Stimulated activated CD4-positive, alpha-beta T cell treated with anti-CD3 and anti-CD28 coated beads, Interleukin-12 subunit alpha, Interleukin-12 subunit beta, amount 100 ng/mL, for 24 hours (primary cell): ENCODE measurements around the gene TRHDE.
"Not testable (repeated sequence)": the region's sequence is repeated elsewhere in the genome, so short reads cannot be mapped to it uniquely, and the experiment has no call there.

Experiments
- DNase-seq, 2 experiments: peaks; one replicate each; pipeline ENCODE4 v3.0.0-alpha.2; 2020; ENCODE audit warnings: low read depth in 2 of 2

Gene TRHDE

DNA sequence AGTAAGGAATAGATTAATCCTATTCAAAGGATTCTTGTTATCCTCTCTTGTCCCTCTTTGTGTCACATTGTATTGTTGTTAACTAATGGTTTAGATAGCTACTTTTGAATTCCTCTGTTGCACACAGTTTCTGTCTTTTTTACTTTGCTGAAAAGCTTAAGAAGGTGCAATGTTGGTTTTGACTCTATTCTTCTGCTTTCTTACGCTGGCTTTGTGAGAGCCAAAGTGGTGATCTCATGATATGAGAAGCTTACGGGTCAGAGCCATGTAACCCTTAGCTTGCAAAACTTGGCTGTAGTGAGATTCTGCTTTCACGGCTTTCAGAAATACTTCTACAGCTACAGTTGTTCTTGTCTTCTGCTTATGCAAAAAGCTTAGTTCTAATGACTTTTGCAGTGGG is 239.7 kb downstream of the TRHDE start:
- DNase-seq: no peak

DNA sequence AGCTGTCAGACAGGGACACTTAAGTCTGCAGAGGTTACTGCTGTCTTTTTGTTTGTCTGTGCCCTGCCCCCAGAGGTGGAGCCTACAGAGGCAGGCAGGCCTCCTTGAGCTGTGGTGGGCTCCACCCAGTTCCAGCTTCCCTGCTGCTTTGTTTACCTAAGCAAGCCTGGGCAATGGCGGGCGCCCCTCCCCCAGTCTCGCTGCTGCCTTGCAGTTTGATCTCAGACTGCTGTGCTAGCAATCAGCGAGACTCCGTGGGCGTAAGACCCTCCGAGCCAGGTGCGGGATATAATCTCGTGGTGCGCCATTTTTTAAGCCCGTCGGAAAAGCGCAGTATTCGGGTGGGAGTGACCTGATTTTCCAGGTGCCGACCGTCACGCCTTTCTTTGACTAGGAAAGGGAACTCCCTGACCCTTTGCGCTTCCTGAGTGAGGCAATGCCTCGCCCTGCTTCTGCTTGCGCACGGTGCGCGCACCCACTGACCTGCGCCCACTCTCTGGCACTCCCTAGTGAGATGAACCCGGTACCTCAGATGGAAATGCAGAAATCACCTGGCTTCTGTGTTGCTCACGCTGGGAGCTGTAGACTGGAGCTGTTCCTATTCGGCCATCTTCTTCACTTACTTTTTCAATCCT is 248.0 kb downstream of the TRHDE start:
- DNase-seq: not testable (repeated sequence)

DNA sequence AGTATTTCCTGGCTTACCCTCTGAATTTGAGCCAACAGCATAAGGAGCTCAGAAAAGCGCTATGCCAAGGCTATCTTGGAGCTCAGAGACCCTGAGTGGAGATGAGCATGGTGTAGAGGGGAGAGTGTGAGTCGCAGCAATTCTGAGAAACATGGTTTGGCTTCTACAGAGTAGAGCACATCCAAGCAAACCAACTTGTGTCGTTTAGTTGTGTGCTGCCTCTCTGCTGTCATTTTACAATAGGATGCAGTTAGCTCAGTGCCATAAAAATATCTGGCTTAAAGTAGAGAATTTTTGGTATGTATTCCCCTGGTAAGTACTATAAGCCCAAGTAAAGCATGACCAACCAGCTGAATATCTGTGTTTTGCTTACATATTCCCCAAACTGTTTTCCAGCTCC is 249.2 kb downstream of the TRHDE start:
- DNase-seq: no peak

DNA sequence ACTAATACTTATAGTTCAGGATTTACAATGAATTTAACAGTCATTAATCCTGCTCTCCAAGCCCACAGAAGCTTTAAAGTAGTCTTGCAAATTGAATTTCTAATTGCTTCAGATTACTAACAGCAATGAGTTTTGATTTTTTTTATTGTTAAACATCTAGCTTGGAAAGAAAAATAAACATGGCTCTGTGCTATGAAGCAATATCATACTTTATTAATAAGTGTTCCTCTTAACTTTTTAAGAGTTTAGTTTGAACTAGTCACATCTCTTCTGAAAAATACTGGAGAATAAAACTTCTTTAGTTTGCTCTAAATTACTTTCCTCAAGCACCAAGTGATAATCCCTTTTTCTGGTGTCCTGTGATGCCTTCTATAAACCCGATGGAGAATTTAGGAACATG is 250.2 kb downstream of the TRHDE start:
- no peak for DNase-seq

DNA sequence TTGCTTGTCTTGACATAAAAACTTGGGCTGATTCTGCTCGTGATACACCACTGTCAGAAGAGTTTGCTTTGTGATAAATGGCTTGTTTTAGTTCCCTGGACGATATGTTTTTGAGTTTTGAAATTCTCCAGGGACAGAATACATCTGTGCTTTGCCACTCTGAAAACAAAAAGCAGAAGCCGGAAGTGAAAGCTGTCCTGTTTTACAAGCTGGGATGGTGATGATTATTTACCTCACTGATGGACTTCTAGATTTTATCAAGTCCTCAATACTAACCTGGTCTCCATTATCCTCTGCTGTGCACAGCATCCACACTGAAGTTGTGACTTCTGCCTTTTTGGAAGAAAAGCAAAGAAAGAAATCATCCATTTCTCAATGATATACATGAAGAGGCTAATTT is 251.6 kb downstream of the TRHDE start:
- DNase-seq: no peak

DNA sequence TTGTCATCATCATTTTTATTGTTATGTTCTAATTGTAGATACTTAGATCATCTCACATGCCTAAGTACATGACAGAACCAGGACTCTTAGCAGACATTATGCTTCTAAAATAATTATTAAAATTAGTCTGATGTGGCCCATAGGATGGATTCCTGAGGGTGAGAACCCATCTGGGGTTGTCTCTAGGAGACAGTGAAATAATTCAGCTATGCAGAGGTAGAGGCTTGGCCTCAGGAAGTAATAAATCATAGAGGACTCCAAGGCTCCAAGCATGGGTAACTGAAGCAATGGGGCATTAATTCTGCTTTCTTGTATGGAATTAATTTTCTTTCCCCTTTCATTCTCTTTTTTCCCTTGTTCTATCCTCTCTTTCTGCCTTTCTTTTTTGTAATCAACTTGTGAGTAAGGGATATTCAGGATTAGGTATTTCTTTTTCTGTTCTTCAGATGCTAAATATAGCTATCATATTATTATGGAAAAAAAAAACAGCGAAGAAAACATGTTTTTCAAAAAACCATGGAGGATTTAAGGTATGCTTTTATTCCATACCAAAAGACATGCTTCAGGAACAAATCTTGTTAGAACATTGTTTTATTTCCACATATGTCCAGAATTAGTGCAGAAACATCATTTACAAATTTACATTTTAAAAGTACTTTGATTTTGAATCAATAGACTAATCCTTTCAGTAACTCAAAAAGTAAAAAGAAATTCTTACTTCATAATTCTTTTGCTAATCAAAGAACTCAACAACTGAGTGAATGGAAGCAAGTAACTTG is 263.2 kb downstream of the TRHDE start:
- DNase-seq: no peak

DNA sequence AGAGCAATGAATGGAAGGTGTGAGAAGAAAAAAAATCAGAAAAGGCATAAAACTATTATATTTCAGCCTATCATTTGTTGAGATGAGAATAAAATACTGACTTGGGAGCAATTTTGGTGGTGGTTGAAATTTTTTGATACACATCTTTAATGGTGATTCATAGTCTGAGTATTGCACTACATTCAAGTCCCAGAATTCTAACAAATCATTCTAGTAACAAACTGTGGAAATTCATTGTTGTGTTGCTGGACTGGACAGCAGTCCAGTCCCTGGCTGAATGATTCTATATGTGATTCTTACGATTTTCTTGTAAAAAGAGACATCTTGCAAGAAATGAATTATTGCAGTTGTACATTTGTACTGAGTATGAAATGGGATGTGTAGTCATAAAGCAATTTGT is 268.6 kb downstream of the TRHDE start:
- DNase-seq: no peak

DNA sequence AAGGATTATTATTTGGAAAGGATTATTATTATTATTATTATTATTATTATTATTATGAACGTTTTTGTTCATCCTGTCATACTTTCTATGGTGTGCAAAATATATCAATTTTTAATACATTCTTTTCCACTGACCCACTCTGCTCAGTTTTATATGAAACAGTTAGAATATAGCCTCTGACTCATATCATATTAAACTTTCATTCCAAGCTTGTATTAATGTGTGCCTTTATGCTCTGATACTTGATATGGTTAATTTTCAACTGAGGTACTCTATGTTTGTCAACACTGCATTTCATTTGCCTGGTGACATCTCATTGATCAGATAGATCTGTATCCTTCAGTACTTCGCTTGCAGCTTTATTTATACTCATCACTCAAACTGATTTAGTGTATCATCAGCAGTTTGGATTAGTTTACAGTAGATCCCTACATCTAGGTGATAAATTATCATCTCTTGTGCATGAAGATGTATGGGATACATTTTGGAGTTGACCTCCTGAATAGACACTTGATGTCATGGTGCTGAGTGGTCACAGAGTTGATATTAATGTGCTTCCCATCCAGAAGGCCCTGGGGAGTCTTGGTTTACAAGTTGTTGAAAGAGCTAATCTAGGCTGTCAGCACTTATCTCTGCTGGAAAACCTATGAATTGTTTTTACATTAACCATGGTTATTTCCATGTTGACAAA is 271.8 kb downstream of the TRHDE start:
- DNase-seq: no peak

DNA sequence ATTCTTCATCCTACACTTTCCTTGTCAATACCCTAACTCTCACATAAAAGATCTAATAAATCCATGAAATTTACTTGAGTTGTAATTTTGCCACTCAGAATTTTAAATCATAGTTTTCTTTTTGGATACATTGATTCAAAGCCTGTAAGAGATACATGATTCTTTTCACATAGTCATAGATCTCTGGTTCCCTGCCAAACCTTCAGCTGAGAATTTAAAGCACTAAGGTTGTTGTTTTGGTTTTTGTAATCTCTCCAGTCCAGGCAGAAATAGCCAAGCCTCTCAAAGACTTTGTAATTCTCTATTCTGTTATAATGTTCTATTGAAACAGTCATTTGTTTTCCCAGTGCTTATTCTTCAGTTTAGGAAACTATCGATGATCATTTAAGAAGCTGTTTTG is 273.9 kb downstream of the TRHDE start:
- DNase-seq: no peak

DNA sequence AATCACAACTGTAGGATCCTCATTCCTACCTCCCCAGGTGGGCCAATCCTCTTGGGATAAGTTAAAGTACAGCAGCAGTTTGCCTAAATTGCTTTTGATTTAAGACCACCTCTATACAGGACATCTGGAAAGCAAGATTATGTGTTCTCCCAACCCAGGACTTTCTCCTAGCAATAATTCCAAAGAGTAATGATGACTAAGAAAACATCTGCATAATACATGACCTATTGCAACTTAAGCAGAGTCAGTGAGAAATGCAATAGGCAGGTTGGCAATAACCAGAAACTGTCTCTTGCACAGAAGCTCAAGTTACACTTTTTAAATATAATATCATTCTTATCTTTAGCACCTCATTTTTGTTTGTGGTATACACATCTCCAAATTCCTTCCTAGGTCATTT is 275.4 kb downstream of the TRHDE start:
- no peak for DNase-seq

DNA sequence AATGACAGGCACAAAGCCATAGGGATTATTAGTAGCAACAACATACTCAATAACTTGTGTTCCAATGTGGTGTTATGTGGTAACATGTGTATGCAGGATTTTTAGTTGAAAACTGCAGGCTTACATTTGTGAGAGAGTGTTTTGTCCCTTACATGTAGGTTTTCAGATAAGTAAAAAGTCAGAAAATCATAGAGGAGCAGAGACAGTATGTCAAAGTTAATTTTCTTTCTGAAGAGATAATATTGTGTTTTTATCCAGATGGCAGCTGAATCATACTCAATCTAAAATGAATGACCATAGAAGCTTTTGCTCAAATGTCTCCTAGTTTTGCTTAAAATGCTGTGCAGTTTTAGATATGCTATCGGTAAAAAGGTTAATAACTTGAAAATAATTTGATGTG is 277.0 kb downstream of the TRHDE start:
- no peak for DNase-seq

DNA sequence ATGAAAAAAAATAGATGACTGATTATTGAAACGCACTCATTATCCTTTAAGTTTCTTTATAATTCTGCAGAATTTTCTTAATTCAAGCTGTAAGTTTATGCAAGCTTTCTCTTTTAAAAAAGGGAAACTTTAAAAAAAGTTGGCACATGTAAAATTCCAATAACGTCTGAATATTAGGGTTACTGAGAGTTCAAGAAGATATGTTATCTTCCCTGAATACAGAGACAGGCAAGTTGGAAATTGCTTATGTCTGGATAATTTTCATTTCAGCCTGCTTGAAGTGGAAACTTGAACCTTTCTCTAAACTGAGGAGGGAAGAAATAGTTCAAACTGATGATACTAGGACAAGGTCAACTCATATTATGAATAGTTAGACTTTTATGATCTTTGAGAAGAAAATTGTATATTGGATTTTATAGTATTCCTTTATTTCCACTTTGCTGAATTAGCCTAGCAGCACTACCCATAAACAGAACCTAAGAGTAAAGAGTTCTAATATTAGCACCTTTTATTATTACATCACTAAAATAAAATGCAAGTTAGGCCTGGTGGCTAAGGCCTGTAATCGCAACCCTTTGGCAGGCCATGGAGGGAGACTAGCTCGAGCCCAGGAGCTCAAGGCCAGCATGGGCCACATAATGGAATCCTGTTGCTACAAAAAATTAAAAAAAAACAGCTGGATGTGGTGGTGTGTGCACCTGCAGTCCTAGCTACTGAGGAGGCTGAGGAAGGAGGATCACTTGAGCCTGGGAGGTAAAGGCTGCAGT is 288.0 kb downstream of the TRHDE start:
- DNase-seq: no peak

DNA sequence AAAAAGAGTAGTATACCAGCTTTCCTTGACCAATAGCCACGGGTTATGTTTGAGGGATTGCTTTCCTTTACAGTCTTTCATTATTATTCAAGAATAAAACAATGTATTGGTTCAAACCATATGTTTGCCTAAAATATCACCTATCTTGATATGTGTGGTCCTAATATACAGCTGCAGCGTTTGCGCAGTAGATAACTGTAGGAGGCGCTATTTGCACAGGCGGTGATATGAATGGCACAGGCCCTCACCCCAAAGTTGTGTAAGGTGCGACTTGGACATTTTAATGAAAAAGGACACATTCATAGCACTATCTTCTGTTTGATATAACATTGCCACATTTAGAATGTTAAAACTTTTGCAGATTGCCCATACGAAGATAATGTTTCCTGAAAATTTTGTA is 298.4 kb downstream of the TRHDE start:
- DNase-seq: no peak

DNA sequence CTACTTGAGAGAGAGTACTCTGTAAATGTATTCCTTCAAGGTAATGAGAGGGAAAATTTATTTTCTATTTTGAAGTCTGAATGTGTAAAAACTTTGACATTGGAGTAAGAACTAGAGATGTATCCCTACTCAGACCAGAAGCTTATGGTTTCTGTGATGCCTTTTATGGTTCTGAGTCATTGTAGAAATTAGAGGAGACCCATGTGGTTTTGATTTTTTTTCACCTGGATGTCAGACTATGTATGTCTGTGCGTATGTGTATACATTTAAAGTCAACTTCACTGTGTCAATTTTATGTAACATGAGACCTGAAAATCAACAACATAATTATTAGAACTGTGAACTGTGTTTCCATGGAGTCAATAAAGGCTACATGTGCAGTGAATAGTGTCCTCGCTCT is 302.0 kb downstream of the TRHDE start:
- DNase-seq: no peak

DNA sequence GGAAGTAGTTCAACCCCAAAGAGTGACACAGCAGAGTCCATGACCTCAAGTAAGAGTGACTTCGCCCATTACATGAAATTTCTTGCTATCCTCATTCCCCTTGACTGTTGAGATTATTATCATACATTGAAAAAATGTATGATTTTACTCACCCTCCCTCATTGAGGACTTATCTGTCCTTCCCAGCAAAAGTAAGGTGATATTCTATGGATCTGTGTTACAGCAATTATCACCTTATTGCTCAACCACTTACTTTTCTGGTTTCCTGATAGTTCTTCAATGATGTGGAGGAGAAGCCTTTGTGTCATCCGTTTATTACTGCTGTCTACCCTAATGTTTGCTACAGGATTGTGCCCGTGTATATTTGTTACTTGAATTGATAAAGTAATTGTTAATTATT is 306.2 kb downstream of the TRHDE start:
- no peak for DNase-seq

DNA sequence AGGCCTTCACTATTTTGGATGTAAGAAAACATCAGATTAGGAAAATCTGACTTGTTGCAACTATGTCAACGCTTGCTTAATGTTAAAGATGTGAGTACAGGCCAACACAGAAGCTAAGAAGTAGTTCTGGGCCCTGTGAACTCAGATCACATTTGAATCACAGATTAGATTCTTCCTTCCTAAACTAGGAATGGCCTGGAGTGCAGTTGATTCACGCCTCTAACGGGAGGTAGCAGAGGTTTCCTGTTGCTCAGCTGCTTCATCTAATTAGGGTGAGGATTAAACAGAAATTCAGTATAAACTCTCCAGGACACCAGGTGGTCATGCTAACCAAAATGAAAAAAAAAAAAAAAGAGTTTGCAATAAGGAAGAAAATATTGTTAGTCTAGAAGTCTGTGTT is 314.3 kb downstream of the TRHDE start:
- DNase-seq: no peak

DNA sequence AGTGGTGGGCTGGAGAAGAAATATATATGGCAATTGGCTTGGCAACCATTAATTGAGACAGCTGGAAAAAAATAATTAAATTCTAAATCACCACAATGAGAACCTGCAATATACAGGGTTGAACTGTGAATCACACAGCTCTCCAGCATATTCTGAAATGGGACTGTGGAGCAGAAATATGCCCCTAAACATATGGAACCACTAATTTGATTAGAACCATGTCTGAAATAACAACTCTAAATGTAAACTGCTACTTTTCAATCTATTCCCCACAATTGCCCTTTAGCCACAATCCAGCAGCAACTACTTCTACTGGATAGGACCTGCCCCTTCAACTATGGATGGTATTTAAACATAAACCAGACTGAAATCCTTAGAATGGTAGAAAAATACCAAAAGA is 330.4 kb downstream of the TRHDE start:
- no peak for DNase-seq

DNA sequence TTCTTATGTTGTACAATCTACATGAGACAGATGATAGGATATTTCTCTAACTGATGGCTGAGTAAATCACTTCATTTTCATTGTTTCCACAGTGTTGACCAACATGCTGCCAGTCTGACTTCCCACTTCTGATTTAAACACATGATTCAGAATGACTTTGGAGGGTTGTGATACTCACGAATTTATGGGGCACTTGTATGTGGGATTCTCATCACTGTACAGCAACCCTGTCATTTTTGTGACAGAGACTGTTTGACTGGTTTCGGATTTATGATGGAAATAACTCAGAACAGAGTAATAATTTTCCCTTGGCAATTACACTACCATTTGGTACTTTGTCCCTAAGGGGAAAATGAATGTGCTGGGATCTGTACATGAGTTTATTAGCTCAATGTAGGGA is 333.8 kb downstream of the TRHDE start:
- DNase-seq: no peak

DNA sequence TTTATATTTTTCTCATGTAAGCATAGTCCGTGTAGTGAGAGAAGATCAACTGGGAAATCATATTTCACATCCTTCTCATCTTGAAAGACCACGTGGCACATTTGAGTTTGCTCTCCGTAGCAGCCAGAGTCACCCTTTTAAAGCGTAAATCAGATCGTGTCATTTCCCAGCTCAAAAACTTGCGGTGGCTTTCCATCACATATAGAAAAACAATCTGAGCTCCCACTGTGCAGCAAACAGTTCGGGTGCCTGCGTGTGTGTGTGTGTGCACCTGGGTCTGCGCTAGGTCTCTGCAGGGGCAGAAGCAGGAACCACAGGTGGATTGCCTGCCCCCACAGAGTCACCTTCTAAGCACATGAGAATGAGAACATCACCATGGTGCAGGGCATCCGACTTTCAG is 338.2 kb downstream of the TRHDE start:
- DNase-seq: no peak

DNA sequence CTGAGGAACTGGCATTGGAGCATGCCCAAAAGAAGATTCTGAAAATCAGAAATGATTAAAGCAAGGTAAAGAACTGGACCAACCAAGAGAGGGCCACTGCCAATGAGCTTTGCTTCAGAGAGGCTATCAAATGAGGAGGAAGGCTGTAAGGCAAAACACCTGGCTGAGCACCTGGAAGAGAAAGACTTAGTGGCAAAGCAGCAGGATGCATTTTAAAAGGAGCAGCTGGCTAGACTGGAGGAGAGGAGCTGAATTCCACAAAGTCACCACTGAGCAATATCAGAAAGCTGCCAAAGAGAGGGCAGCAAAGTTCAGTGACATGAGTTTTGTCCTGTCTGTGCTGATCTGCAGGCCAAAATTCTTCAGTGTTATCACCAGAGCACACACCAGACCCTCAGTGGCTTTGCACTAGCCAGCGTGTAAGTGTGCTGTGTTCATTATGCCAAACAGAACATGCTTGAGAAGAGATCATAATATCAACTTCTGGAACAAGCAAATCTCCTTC is 338.7 kb downstream of the TRHDE start:
- no peak for DNase-seq

DNA sequence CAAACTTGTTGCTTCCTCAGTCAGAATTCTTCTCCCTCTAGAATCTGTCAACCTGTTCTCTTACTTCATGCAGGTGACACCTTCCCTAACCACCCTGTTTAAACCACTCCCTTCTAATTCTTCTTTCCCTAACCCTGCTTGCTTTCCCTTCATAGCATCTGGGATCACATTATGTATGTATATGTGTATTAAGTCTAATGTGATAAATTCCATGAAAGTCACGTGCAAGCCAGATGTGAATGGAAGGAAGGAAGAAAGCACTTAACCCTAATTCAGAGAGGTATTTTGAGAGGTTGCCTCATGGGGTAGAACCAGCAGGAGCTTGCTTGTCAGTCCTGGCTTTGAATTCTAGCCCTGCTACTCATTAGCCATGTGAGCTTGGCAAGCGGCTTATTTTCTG is 340.0 kb downstream of the TRHDE start:
- no peak for DNase-seq

DNA sequence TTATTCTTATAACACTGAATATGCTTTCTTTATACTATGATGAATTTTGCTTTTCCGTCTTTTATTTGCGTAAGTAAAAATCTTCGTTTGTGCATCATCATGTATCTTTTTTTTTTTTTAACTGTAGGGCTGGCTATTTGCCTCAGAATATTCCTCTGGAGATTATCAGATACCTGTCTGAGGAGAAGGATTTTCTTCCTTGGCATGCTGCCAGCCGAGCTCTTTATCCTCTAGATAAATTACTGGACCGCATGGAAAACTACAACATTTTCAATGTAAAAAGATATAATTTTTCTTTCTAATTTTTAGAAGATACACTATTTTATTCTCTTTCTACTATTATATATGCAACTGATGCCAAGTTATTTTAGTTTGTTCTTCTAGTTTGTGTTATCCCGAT is 346.6 kb downstream of the TRHDE start:
- no peak for DNase-seq
